HG03432 (cell line): Measurements from ENCODE around the gene GPC6.

Experiments
- ATAC-seq: cut with Tn5 transposase; IDR thresholded peaks from one replicate; pipeline ENCODE4 v1.9.1; 2021; ENCODE audit warnings: mild to moderate bottlenecking, moderate library complexity; ENCODE audit not compliant: unreplicated experiment

Gene GPC6

DNA sequence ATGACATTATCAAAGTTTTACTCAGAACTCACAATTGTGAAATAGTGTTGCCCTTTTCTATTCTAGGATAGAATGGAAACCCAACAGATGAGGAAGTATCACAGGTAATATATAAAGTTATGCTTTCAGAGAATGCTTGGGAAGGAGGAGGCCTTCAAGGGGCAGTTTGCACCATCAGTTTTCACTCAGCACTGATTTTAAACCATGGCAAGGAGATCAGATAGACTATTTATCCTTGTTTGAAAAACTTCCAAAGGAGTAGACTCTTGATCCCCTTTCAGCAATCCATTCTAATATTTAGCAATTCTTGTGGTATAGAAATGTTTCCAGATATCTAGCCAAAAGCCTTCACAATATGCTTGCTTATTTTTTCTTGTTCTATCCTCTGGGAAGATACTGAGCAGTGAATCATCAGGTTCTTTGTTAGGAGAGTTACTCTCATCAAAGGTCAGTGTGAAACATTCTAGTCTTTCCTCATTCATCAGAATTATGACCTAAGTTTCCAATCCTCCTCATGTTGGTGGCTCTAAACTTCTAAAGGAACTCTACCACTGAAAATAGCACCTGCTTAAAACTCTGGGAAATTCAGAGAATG is 3.8 kb downstream of the GPC6 start:
- ATAC-seq: no peak

DNA sequence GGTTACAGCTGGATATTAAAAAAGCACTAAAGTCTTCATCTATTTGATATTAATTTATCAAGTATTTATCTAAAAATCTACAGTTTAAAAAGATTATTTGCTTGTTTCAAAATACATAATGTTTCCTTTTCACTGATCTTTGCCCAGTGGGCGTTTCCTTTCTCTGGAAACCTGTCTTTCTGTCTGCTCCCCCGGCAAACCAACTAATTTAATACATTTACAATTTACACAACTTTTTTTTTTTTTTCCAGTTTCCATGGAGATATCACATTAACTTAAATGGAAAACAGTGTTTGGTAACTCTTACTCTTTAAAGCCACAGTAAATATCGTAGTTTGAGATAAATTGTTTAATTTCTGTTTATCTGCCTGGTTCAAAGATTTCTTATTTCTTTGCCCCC is 5.3 kb downstream of the GPC6 start:
- no peak for ATAC-seq

DNA sequence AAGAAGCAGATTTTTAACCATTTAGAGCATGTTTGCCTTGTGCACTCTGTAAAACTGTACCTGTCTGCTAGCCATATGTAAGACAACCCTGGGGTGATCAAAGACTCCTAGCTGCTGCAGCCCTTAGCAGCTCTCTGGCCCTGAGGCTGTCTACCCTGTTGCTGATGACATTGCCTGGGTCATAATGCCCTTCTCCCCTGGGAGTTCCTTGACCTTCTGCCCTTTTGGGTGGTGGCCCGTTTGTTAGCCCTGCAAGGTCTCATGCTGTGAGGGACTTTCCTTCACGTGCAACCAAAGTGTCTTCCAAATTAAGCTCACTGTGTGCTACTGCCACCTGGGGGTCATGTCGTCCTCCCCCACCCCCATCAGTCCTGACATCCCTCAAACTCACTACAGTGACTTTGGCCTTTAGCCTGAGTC is 7.4 kb downstream of the GPC6 start:
- peak; percentile 84 for ATAC-seq

DNA sequence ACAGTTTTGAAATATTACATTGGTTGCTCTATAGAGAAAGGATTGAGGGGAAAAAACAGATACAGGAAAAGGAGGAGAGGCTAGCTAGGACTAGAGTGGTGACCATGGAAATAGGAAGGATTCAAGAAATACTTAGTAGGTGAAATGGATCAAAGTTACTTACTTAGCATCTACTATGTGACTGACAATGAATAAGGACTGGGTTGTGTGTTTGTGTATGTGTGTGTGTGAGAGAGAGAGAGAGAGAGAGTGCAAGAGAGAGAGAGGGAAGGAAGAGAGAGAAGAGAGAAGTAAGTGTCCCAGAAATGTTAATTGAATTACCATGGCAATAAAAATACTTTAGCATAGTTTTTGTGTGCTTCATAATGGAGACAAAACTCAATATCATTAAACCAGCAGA is 7.9 kb downstream of the GPC6 start:
- ATAC-seq: no peak

DNA sequence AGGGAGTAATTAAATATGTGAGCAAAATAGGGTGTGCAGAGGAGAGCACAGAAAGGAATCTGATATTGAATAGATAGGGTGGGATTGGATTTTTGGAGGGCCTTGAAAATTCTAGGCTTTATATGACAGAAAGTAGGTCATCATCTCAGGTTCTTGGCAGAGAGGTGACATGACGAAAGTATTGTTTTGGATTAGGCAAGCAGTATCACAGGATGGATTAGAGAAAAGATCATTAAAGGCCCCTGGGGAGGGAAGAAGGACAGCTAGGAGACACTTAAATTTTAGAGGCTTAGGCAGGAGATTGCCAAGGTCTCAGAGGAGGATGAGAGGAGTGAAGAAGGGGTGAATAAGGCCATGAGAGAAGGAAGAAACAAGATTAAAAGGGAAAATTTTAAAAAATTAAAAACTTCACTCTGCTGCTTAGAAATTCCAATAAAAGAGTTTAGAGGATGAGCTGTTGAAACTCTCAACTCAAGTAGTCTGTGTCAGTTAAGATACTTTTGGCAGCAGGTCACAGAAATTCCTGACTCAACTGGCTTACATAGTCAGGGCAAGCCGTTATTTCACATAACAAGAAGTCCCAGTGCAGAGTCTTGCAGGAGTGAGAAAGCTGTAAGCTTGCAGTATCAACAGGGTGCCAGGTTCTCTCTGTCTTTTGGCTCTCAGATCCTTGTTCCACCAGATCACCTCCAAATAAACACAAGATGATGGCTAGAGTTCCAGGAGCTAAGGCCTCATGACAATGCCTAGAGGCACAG is 8.8 kb downstream of the GPC6 start:
- no peak for ATAC-seq

DNA sequence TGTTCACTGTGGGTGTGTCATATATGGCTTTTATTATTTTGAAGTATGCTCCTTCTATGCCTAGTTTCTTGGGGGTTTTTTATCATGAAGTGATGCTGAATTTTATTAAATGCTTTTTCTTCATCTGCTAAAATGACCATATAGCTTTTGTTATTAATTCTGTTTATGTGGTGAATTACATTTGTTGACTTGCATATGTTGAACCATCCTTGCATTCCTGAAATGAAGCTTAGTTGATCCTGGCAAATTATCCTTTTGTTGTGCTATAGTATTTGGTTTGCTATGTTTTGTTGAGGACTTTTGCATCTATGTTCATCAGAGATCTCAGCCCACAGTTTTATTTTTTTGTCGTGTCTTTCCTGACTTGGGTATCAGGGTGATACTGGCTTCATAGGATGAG is 12.1 kb downstream of the GPC6 start:
- no peak for ATAC-seq

DNA sequence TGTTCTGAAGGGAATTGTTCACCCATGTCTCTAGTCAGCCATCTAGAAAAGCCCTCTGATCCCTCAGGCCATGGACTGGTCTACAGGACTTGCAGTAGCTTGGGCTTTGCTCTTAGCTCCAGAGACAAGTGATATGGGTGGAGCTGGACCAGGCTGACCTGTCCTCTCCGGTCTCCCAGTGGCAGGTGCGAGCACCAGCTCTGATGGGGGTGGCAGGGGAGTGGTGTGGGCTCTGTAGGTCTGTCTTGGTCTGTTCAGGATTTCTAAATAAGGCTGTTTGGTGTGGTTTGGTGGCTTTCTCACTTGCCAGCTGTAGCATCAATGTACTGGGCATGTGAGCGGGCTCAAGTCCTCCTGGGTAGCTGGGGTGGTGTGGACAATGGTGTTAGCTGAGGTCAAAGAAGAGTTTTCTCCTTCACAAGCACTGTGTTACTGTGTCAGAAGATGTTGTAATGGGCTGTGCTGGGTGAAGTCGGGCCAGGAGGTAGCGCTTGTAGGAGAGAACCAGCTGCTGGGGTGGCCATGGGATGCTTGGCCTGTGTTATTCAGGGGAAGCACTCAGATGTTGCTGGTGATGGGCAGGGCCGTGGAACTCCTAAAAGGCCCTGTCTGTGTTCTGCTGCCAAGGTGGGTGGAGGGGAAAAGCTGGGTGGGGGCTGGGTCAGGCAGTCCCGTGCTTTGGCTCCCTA is 16.9 kb downstream of the GPC6 start:
- ATAC-seq: peak; percentile 7

DNA sequence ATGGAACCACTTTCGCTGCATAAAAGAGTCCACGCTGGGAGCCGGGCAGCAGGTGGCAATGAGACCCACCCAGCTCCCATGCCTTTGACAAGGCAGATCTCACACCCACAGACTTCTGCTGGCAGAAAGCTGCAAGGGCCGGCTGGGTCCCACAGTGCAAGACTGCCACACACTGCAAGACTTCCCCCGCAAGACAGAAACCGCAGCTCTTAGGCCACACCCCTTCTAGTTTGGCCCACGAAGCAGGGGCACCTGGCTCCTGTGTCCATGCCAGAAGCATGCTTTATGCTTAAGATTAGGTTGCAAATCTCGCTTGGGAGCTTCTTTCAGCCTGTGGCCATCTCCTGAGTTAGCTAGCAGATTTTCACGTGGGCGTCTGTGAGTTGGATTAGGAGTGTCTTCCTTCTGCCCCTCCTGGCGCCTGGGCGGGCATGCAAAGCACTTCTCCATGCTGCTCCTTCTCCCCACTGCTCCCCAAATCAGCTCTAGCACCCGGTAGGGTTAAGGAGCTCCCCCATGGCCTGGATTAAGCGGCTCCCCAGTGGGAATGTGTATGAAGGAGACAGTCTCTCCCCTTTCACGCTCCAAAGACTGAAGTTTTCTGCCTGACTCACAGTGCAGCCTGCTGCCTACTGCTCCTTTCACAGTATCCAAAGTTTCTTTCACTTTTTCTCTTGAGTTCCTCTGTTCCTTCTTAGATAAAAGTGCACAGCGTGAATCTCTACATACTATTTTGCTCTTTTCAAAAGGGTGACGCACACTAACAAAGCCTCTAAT is 17.7 kb downstream of the GPC6 start:
- ATAC-seq: peak; percentile 80

DNA sequence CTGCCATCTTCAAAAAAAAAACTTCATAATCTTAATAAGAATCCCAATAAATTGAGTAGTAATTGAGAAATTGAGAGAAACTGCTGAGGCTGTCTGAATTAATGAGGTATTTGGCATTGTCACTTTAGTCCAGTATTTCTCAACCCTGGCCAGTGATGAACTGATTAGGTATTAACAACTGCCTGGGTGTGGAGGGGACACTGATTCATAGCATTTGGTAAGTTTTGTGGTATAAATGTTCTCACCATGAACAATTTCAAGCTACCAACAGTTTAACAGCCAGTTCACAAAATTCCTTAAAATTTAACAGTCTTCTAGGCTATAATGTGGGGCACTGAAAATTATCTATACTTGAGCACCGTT is 18.3 kb downstream of the GPC6 start:
- ATAC-seq: no peak

DNA sequence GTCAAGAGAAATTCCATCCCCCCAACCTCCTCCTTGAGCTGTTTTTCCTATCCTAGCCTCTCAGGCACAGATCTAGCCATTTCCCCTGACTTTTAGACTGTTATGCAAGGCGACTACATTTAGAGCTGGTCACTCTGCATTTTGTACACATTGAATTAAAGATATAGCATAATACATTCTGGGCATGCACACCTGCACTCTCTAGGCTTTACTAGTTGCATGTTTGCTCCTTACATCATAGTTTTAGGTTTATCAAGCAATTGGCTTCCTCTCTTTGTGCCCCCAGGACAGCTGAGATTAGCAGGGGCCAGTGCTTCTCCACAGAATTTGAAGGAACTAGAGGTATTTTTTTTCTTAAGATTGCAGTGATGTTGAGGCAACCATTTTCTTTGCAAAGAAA is 19.5 kb downstream of the GPC6 start:
- no peak for ATAC-seq

DNA sequence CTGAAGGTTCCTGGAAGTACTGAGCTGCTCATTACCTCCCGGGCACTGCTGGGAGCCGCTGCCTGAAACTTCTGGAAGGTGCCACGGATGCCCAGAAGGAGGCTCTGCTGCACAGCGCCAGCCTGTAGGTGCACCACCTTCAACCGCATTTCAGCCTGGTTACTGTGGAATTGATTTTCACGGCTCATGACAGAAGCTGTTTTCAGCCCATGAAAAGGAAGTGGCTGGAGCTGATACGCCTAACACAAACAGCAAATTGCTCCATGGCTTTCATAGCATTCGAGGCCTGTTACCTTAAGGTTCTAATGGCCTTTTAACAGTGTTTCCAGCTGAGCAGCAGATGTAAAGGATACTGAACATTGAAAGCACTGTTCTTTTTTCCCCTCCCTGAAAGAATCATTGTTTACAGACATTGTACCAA is 22.0 kb downstream of the GPC6 start:
- no peak for ATAC-seq

DNA sequence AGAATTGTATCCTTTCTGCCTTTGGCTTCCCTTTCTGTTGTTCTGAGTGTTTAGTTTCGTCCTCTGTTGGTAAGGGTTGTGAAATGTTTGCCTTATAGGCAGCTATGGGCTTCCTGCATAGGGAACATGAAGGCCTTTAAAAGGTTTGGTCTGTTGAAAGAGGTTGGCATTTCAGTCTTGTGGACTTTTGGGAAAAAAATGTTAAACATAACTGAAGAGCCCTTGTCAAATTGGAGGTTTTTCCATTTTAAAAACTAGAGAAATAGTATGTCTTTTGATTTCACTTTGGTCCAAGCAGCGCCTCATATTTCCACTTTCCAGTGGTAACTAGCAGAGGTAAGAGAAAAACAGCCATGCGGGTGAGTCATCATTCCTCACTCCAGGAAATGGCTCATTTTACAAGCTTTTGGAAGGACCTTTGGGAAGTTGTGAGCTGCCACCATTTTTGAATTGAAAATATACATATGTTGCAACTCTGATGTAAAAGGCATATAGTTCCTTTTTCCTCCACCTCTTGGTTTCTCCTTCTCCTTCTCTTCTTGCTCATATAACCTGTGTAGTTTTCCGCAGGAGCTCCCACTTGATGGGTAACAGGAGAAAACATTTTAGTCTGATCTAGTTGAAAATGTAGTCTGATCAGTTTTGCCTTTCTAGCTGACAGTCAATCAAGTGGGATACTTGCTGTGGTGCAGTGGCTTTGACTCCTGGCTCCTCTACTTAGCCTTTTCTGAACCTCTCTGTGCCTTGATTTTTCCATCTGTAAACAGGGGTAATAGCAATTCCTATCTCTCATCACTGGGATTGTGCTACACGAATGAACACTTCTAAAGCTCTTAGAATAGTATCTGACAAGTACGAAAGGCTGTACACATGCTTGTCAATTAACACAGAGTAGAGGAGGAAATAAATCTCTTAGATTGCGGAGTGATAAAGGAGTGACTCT is 23.0 kb downstream of the GPC6 start:
- no peak for ATAC-seq

DNA sequence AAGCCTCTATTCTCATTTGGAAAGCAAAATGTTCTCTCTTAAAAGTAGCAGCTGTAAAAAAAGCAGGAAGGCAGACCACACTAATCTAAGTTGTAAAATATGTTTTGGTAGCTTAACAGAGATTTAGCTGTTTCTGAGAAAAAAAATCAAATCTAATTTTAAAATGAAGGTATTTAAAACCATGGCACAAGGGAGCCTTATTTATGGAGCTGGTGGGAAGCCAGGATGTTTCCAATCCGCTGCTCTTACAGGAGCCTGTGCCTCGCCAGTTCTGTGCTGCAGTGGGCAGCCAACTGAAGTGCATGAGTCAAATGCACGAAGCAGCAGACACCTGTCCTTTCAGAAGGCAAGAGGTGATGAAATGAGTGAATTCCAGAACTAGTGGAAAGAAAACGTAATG is 28.2 kb downstream of the GPC6 start:
- no peak for ATAC-seq

DNA sequence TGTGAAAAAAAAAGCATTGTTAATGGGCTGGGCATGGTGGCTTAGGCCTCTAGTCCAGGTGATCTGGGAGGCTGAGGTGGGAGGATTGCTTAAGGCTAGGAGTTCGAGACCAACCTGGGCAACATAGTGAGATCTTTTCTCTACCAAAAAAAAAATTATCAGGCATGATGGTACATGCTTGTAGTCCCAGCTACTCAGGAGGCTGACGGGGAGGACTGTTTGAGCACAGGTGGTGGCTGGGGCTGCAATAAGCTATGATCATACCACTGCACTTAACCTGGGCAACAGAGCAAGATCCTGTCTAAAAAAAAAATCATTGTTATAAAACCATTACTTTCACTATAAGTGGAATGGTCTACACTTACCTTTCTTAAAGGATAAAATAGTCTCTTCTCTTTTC is 30.4 kb downstream of the GPC6 start:
- no peak for ATAC-seq

DNA sequence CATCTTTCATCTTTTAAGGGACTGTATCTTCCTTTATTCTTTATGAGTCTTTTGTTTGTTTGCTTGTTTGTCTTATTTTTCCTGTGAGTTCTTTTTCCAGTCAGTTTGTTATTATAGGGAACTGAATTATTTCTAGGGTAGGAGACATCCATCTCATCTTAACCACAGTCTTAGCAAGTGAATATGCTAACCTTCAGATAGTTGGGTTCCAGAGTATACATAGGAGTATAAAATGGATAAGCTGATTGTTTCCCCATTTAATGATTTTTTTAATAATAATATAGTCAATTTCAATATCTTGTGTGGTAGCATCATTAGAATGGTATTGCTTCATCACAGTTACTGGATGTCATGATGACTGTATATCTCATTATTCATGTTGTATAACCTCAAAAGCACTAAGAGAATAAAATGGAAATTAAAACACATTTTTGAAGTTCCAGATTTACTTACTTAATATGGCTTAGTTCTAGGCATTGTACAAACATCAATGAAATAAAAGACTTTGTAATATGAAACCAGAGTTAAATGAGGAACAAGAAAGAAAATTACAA is 33.0 kb downstream of the GPC6 start:
- ATAC-seq: no peak

DNA sequence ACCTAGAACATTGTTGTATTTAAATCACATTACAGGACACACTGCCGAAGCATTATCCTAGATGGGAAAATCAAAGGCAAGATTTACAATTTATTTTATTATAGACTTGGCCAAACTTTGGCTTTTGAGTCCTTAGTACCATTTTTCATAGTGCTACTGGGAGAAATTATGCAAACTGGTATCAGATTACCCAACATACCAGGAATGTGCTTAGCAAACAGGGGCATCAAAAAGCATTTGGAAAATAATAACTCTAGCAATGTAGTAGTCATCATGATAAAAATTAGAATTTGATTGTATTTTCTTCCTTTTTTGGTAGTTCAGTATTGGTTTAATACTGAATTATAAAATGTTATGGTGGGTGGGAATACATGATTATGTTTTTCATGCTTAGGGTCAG is 34.0 kb downstream of the GPC6 start:
- no peak for ATAC-seq

DNA sequence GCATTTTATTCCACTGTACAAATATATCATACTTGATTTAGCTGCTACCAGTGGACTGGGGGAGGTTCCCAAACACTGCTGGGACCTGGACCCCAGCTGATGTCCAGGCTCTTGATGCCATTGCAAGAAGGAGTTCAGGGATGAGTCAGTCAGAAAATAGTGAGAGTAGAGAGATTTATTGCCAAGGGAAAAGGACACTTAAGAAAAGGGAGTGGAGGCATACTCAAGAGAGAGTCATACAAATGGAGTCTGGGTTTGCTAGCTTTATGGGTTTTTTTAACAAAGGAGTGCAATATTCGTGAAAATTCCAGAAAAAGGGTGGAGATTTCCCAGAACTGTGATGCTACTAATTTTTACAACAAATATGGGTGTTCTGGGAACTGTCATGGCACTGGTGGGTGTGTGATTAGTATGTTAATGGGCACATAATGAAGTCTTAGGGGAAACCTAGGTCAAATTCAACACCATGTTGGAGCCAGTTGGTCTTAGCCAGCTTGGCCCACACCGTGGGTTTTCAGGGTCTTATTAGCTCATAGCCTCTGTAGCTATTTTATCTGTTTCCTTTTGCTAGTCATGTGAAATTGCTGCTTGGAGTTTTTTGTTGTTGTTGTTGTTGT is 36.2 kb downstream of the GPC6 start:
- no peak for ATAC-seq

DNA sequence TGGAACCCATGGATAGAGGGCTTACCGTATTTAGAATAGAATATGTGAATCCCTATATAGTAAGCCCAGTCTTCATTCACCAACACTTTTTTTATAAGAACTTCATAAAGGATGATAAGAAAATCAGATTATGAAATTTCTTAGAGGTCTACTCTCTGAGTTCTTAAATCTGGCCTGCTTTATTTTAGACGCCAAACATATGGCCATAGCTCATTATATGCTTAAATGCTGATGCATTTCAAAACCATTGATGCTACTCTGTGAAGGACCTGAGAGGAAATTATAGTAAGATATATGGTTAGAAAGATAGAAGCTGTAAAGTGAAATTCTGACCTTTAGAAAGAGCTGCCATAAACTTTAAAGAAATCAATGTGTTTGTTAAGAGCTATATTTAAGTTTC is 38.3 kb downstream of the GPC6 start:
- ATAC-seq: no peak

DNA sequence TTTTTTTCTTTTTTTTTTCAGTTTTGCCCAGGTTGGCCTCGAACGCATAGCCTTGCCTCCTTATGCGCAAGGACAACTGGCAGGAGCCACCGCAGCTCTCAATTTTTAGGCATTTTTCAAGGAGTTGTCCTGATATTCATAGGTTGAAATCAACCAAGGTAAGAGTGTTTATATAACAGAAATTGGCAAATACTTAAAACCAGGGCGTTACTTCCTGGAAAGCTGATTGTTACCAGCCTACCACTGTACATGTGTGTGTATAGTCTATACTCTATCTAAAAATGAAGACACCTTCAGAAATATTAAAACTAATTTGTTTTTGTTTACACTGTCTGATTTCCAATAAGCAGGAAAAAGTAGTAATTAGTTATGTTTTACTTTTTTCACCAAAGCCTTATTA is 39.2 kb downstream of the GPC6 start:
- ATAC-seq: no peak

DNA sequence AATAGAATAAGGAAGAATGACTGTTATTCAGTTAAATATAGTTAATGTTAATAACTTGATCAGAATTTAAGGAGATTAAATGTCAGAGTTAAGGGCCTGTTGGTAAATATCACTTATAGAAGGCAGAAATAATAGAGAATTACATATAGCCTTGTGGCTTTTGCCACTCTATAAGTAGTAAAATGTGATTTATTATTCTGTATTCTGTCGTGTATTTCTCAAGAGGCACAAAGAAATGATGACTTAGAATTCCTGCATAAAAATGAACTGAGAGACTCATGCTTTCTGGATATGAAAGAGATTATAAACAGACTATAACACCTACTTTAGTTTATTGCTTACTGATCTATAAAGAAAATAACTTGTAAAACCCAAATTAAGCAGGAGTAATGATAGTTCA is 40.1 kb downstream of the GPC6 start:
- ATAC-seq: no peak
